ENCODE data around the gene KRTAP5-5. TPM values are rescaled to one million over a fixed set of nuclear protein-coding genes. Genes with fewer than 3 reads are reported as not detected.
"Not testable (repeated sequence)": the region's sequence is repeated elsewhere in the genome, so short reads cannot be mapped to it uniquely, and the experiment has no call there.

The KRTAP5-5 gene
- total and polyA plus RNA-seq, 12 donors, result not detected

DNA sequence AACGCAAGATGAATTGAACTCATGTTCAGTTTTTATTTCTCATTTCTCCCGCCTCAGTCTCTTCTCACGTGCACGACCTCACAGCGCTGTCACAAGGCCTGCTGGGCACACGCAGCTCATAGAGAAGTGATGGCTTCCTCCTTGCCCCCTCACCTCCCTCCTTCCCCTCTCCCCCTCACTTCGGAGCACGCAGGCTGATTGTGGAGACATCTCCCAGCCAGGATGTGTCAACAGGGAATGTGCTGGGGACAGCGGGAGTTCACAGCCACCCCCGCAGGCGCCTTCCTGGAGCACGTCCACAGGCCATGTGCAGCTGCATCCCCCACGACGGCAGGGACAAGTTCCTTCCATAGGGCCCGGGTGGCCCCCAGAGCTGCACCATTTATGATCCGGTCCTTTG is 38.3 kb downstream of the KRTAP5-5 start:
- Histone ChIP-seq H3K36me3 (no peaks in the 10 kb centered on the region), H3K4me1 (peaks cover 0 to 16% (median 0%) of the 10 kb centered on the region in 9 donors), H3K27ac (no peak overlapping the region), H3K27me3 (peaks cover 0 to 25% (median 12%) of the 10 kb centered on the region in 7 donors), H3K4me3 (no peak overlapping the region), H3K9me3 (no peaks in the 10 kb centered on the region)
- 28 to 33% methylated on average over 16 of the region's 16 CpGs for WGBS, 2 donors
- TF ChIP-seq, protein P1, sequence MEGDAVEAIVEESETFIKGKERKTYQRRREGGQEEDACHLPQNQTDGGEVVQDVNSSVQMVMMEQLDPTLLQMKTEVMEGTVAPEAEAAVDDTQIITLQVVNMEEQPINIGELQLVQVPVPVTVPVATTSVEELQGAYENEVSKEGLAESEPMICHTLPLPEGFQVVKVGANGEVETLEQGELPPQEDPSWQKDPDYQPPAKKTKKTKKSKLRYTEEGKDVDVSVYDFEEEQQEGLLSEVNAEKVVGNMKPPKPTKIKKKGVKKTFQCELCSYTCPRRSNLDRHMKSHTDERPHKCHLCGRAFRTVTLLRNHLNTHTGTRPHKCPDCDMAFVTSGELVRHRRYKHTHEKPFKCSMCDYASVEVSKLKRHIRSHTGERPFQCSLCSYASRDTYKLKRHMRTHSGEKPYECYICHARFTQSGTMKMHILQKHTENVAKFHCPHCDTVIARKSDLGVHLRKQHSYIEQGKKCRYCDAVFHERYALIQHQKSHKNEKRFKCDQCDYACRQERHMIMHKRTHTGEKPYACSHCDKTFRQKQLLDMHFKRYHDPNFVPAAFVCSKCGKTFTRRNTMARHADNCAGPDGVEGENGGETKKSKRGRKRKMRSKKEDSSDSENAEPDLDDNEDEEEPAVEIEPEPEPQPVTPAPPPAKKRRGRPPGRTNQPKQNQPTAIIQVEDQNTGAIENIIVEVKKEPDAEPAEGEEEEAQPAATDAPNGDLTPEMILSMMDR (IDR thresholded peaks at IDR 0.05), result no peak
- ATAC-seq (peak in 6 of 8 donors; percentile 17 to 79 (median 70)), DNase-seq (no peak)
- intact Hi-C loops (cut with DNase I), result no loop called here

- intact Hi-C loops (cut with DNase I), result no loop called here
- no peaks in the 10 kb centered on the region for H3K36me3 ChIP-seq
- ATAC-seq (no peak), DNase-seq (no peak)
- no peaks in the 10 kb centered on the region for H3K9me3 ChIP-seq
- peaks cover 0 to 25% (median 12%) of the 10 kb centered on the region in 7 donors for H3K27me3 ChIP-seq
- TF ChIP-seq, protein P1 (IDR thresholded peaks at IDR 0.05), result no peak
- no peak overlapping the region for H3K27ac ChIP-seq
- H3K4me1 ChIP-seq, result peaks cover 0 to 16% (median 0%) of the 10 kb centered on the region in 9 donors
- no peak overlapping the region for H3K4me3 ChIP-seq
- WGBS, 2 donors, result 84 to 86% methylated on average over 13 of the region's 13 CpGs
Observed at GRCh38 chr11:1668911-1669473, 39.4 kb downstream of the KRTAP5-5 start.

- no peak overlapping the region for H3K4me3 ChIP-seq
- 41 to 45% methylated on average over 21 of the region's 21 CpGs for WGBS, 2 donors
- H3K4me1 ChIP-seq, result peaks cover 0 to 16% (median 0%) of the 10 kb centered on the region in 9 donors
- peak in 3 of 8 donors; percentile 41 to 74 (median 57) for ATAC-seq
- peaks cover 0 to 31% (median 18%) of the 10 kb centered on the region in 7 donors for H3K27me3 ChIP-seq
- DNase-seq, result no peak
- TF ChIP-seq, protein P1 (IDR thresholded peaks at IDR 0.05), result no peak
- no peaks in the 10 kb centered on the region for H3K36me3 ChIP-seq
- no peaks in the 10 kb centered on the region for H3K9me3 ChIP-seq
- no peak overlapping the region for H3K27ac ChIP-seq
- intact Hi-C loops (cut with DNase I), result no loop called here
Observed at GRCh38 chr11:1669546-1670218, 40.1 kb downstream of the KRTAP5-5 start.

DNA sequence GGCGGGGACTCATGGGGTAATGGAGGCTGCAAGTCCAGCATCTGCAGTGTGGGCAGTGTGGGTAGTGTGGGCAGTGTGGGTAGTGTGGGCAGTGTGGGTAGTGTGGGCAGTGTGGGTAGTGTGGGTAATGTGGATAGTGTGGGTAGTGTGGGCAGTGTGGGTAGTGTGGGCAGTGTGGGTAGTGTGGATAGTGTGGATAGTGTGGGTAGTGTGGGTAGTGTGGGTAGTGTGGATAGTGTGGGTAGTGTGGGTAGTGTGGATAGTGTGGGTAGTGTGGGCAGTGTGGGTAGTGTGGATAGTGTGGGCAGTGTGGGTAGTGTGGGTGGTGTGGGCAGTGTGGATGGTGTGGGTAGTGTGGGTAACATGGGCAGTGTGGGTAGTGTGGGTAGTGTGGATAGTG is 40.9 kb downstream of the KRTAP5-5 start:
- DNase-seq; H3K9me3 ChIP-seq; H3K4me3 ChIP-seq; ATAC-seq; intact Hi-C loops (cut with DNase I); H3K27ac ChIP-seq; H3K36me3 ChIP-seq: not testable (repeated sequence)
- WGBS, 2 donors, result 95 to 100% methylated on average over 1 of the region's 1 CpG
- Histone ChIP-seq H3K4me1 (peaks cover 0 to 16% (median 0%) of the 10 kb centered on the region in 9 donors), H3K27me3 (peaks cover 0 to 34% (median 21%) of the 10 kb centered on the region in 7 donors)

- H3K4me3 ChIP-seq, result no peak overlapping the region
- peaks cover 0 to 16% (median 0%) of the 10 kb centered on the region in 9 donors for H3K4me1 ChIP-seq
- H3K27ac ChIP-seq, result no peak overlapping the region
- ATAC-seq (no peak), DNase-seq (no peak)
- intact Hi-C loops (cut with DNase I), result no loop called here
- TF ChIP-seq, protein P1 (IDR thresholded peaks at IDR 0.05), result no peak
- WGBS, 2 donors, result 85 to 91% methylated on average over 11 of the region's 11 CpGs
- no peaks in the 10 kb centered on the region for H3K36me3 ChIP-seq
- H3K9me3 ChIP-seq, result no peaks in the 10 kb centered on the region
- H3K27me3 ChIP-seq, result peaks cover 0 to 37% (median 25%) of the 10 kb centered on the region in 7 donors
Observed at GRCh38 chr11:1670905-1671371, 41.4 kb downstream of the KRTAP5-5 start.
